Measurements from ENCODE around the gene MINDY4.

MINDY4 gene

GRCh38 chr7:30771174-30771879 lies at the start of gene MINDY4:
MINDY4 (plus strand) TSS chr7:30771417; CDS start chr7:30771494, 77 bp downstream.
- DNase-seq (ENCODE audit: low read depth), result peak; percentile 85

GRCh38 chr7:30722187-30722586 lies 49.0 kb upstream of the MINDY4 start:
- no peak for DNase-seq (ENCODE audit: low read depth)

DNA sequence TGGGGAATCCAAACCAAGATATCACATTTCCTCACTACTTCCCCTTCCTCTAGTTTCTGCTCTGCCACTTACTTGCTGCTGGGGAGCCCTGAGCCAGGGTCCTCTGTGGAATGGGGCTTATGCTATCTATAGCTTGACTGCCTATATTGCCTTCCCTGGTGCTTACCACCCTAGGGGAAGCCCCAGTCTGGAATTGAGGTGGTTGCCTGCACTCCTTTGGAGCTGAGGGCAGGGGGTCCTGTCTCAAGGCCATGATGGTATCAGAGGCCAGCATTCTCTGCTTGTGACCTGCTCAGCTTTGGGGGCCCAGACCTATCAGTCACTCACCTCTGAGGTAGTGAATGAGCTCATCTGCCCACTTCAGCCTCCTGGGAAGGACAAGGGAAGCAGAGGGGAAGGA lies 48.5 kb upstream of the MINDY4 start:
- DNase-seq (ENCODE audit: low read depth), result no peak

GRCh38 chr7:30723776-30724175 lies 47.4 kb upstream of the MINDY4 start:
- DNase-seq (ENCODE audit: low read depth), result no peak

GRCh38 chr7:30726296-30727006 lies 44.8 kb upstream of the MINDY4 start:
- no peak for DNase-seq (ENCODE audit: low read depth)

GRCh38 chr7:30727061-30727945 lies 43.9 kb upstream of the MINDY4 start:
- DNase-seq (ENCODE audit: low read depth), result peak; percentile 19

GRCh38 chr7:30728591-30729100 lies 42.6 kb upstream of the MINDY4 start:
- DNase-seq (ENCODE audit: low read depth), result no peak

DNA sequence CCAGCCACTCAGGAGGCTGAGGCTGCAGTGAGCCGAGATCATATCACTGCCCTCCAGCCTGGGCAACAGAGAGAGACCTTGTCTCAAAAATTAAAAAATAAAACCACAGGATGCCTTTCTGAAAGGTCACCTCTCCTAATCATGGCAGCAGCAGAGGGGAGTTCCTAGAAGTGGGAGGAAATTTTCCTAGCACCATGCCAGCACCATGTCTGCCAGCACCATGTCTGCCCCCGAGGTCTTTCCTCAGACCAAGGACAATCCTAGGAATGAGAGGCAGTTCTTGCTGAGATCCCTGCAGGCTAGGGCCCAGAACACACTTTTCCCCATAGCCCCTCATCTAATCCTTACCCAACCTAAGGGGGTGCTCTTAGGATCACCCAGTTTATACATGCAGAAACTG lies 41.6 kb upstream of the MINDY4 start:
- DNase-seq (ENCODE audit: low read depth), result no peak

DNA sequence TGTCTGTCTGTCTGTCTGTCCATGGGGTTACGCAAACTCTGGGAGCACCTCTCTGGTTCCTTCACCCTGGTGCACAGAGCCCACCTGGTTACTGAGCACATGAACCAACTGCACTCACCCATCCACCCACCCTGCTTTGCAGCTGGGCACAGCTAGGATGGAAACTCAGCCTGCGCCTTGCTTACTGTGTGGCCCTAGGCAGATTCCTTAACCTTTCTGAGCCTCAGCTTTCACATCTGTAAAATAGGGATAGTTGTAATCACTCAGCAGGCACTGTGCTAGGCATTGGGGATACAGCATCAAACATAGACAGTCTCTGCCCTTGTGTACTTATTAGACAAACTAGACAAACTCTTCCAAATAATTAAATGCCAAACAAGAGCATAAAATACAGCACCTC lies 41.1 kb upstream of the MINDY4 start:
- no peak for DNase-seq (ENCODE audit: low read depth)

GRCh38 chr7:30730996-30731395 lies 40.2 kb upstream of the MINDY4 start:
- DNase-seq (ENCODE audit: low read depth), result no peak

- peak; percentile 26 for DNase-seq (ENCODE audit: low read depth)
Observed at GRCh38 chr7:30731581-30731980, 39.6 kb upstream of the MINDY4 start.

DNA sequence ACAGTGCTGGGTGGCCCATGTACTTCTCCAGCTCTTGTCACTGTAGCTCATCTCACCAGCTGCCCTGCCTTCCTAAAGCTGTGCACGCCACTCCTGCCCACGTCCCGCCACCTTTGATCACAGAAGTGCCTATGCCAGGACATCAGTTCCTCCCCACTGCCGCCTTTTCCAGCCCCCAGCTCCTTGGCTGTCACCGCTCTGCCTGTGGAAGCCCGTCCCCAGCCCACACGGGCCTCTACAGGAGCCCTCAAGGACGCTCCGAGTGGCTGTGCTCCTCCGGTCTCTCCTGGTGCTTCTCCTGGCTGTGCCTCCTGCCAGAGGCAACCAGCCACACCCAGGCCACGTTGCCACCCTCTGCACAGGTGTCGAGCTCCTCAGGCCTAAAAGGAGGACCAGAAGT lies 38.6 kb upstream of the MINDY4 start:
- no peak for DNase-seq (ENCODE audit: low read depth)

- no peak for DNase-seq (ENCODE audit: low read depth)
Observed at GRCh38 chr7:30733216-30733615, 38.0 kb upstream of the MINDY4 start.

DNA sequence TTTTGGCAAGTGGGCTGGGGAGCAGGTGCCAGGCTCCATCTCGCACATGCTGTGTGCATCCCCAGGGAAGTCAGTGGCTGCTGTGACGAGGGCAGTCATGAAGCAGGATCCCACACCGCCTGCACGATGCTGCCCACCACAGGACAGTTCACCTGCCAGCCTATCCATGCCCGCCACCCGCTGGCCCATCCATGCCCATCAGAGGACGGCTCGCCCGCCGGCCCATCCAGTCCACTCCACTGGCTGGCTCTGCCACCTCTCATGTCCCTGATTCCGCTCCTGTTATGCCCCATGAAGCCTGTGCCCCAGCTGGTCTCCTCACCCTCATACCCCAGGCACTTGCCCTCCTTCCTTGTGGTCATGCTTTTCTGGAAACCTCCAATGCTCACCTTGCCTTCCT lies 37.5 kb upstream of the MINDY4 start:
- no peak for DNase-seq (ENCODE audit: low read depth)

- no peak for DNase-seq (ENCODE audit: low read depth)
Observed at GRCh38 chr7:30734497-30734896, 36.7 kb upstream of the MINDY4 start.

DNA sequence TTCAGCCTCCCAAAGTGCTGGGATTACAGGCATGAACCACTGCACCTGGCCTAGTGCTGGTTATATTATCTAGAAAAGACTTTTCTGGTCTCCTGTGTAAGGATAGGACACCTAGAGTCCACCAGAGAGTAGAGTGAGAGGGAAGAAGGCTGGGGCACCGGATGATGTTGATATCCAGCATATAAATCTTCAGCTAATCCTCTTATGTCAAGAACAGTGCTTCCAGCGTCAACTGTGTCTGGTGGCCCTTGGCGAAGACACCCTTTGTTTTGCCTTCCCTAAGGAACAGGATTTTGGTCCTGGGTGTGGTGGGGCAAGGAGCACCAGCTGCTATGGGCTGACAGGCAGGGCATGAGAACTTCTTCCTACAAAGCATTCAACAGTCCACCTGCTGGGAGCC lies 35.6 kb upstream of the MINDY4 start:
- DNase-seq (ENCODE audit: low read depth), result no peak

- no peak for DNase-seq (ENCODE audit: low read depth)
Observed at GRCh38 chr7:30736291-30736690, 34.9 kb upstream of the MINDY4 start.

DNA sequence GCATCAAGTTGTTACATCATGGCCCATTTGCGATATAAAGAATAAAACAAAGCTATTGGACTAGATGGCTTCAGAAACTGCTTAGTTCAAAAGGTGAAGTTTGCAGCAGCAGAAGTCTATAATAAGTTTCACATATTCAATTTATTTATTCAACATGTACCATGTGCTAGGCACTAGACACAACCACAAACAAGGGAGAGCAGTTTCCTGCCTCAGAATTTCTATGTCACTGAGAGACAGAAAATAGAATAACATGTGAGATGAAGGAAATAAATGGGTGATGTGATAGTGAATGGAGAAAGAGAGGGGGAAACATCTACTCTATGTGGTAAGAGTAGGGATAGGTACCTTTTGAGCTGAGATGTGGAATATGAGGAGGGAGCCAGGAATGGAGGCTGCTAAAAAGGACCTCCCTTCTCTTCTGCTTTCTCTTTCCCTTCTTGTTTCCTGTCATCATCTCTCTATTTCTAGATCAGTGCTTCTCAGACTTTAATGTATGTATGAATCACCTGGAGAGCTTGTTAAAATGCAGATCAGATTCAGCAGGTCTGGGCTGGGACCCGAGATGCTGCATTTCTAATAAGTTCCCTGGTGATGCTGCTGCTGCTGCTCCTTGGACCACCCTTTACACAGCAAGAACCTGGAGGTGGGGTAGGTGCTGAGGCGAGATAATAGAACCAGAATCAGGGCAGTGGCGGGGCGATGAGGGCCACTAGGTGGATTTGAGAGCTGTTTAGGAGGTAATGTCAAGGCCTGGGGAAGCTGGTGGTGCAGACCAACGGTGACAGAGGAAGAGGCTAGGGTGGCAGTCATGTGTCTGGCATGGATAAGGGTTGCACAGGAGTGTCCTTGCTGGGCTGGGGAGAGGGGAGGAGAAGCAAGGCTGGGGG lies 32.9 kb upstream of the MINDY4 start:
- DNase-seq (ENCODE audit: low read depth), result no peak

GRCh38 chr7:30739691-30740090 lies 31.5 kb upstream of the MINDY4 start:
- no peak for DNase-seq (ENCODE audit: low read depth)

GRCh38 chr7:30740417-30741181 lies 30.6 kb upstream of the MINDY4 start:
- DNase-seq (ENCODE audit: low read depth), result peak; percentile 70

- DNase-seq (ENCODE audit: low read depth), result no peak
Observed at GRCh38 chr7:30741289-30741688, 29.9 kb upstream of the MINDY4 start.
